ENCODE results near the gene AKR7A3. TPM values are rescaled to one million over a fixed set of nuclear protein-coding genes. Genes with fewer than 3 reads are reported as not detected.

Gene AKR7A3
- total and polyA plus RNA-seq, 2 of the 4 experiments (the other 2 are of a cell fraction), result 0.18 to 0.62 TPM

DNA sequence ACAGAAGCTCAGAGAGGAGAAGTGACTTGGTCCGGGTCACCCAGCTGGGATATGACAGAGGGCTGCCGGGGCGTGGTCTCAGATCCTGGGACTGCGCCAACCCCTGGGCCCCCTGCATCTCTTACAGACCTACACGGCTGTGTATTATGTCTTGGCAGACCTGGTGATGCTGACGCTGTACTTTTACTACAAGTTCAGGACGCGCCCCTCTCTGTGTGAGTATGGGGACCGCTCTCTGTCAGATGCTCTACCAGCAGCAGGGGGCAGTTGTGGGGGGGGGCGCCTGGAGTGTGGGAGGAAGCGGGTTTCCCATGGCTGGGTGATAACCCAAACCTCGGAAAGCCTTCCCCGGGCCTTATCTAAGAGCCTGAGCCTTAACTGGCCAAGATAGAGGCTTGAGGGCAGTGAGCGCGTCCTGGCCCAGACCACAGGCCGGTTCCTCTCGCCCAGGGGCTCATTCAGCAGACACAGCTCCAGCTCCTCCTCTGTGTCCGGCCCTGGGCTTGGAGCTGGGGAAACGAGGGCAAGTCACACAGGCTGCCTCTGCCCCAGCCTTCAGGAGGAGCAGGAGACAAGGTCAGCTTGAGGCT is 36.9 kb upstream of the AKR7A3 start:
- Histone ChIP-seq H3K9ac (ENCODE audit: low read depth, low read length) (no peak overlapping the region), H2BK120ac (ENCODE audit: low read depth, low read length) (no peak overlapping the region), H3K18ac (ENCODE audit: low read depth, low read length) (no peak overlapping the region), H2AK5ac (ENCODE audit: low read depth, low read length) (no peak overlapping the region), H4K91ac (ENCODE audit: insufficient read depth, low read depth, low read length) (no peak overlapping the region), H4K8ac (ENCODE audit: low read depth in 2 of 2, low read length in 2 of 2) (no peak overlapping the region), H3K14ac (replicated peaks; ENCODE audit: low read depth, low read length) (no peak overlapping the region), H2BK15ac (ENCODE audit: low read depth, low read length) (no peak overlapping the region), H3K4me2 (ENCODE audit: low read depth, low read length) (no peak overlapping the region), H4K20me1 (ENCODE audit: insufficient read depth, low read length) (no peaks in the 10 kb centered on the region; the same call in none of the 2 replicates), H4K5ac (ENCODE audit: low read depth, low read length) (no peak overlapping the region), H3K4me1 (ENCODE audit: control insufficient read depth, insufficient read depth, low read length) (no peaks in the 10 kb centered on the region), H3K4me3 (ENCODE audit: insufficient read depth, low read depth, low read length) (no peak overlapping the region), H2BK20ac (ENCODE audit: low read depth, low read length) (no peak overlapping the region), H3K9me3 (ENCODE audit: control insufficient read depth, insufficient read depth, low read length) (no peaks in the 10 kb centered on the region), H3K4ac (ENCODE audit: low read depth, low read length) (no peak overlapping the region), H2AFZ (replicated peaks; ENCODE audit: low read length, poor library complexity) (no peak overlapping the region), H3K79me1 (ENCODE audit: low read depth in 1 of 2, low read length in 2 of 2) (peaks cover 4 to 19% of the 10 kb centered on the region in 2 experiments; a peak in 3 of 4 replicates), H3K27ac (ENCODE audit: insufficient read depth, low read length) (no peak overlapping the region), H3K27me3 (ENCODE audit: control insufficient read depth, insufficient read depth, low read length) (no peaks in the 10 kb centered on the region), H3K56ac (ENCODE audit: extremely low read depth, insufficient read depth, low read length) (no peak overlapping the region), H3K36me3 (ENCODE audit: control insufficient read depth, insufficient read depth, low read length) (peaks cover 58% of the 10 kb centered on the region), H2BK5ac (ENCODE audit: low read depth, low read length, poor library complexity, severe bottlenecking) (no peak overlapping the region), H3K23ac (ENCODE audit: low read depth, low read length) (no peak overlapping the region), H3K9me1 (ENCODE audit: insufficient read depth, low read length) (peaks cover 6% of the 10 kb centered on the region; the same call in 1 of the 2 replicates), H2AK9ac (replicated peaks; ENCODE audit: low read depth, low read length, poor library complexity) (no peak overlapping the region)
- ATAC-seq (ENCODE audit: low read depth) (no peak), DNase-seq (no peak)
- dilution Hi-C loops (cut with HindIII; ENCODE audit: low sequenced_read_pairs, unreplicated experiment), result no loop called here
- intact Hi-C loops (cut with micrococcal nuclease), result no loop called here
- ChIA-PET CTCF (no interaction called here), POLR2A (ENCODE audit: unreplicated experiment) (no interaction called here)
- BruUV-seq (replicated peaks), result no TSS peak
- WGBS, 2 experiments (ENCODE audit: extremely low coverage in 2 of 2, insufficient read length in 1 of 2), result no CpG with 5 or more reads among the region's 19 CpGs
- TF ChIP-seq, protein P1, sequence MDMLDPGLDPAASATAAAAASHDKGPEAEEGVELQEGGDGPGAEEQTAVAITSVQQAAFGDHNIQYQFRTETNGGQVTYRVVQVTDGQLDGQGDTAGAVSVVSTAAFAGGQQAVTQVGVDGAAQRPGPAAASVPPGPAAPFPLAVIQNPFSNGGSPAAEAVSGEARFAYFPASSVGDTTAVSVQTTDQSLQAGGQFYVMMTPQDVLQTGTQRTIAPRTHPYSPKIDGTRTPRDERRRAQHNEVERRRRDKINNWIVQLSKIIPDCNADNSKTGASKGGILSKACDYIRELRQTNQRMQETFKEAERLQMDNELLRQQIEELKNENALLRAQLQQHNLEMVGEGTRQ (IDR thresholded peaks at IDR 0.05; ENCODE audit: low read depth, low read length), result no peak
- TF ChIP-seq BHLHE40 (IDR thresholded peaks at IDR 0.05; ENCODE audit: low read depth, low read length) (no peak), RCOR1 (IDR thresholded peaks at IDR 0.05; ENCODE audit: insufficient replicate concordance, low read length) (no peak), FOS (IDR thresholded peaks at IDR 0.05; ENCODE audit: low read depth, low read length) (no peak), MAFK (IDR thresholded peaks at IDR 0.05; ENCODE audit: low read depth, low read length) (no peak), CHD1 (IDR thresholded peaks at IDR 0.05; ENCODE audit: low read depth, low read length) (no peak), RFX5 (IDR thresholded peaks at IDR 0.05; ENCODE audit: low read depth, low read length) (no peak), SMC3 (IDR thresholded peaks at IDR 0.05; ENCODE audit: low read depth, low read length) (no peak), POLR2A (IDR thresholded peaks at IDR 0.05; ENCODE audit: low read depth, low read length) (no peak), MXI1 (IDR thresholded peaks at IDR 0.05; ENCODE audit: borderline replicate concordance, low read depth, low read length) (no peak), RAD21 (IDR thresholded peaks at IDR 0.05; ENCODE audit: low read length) (no peak), MAZ (IDR thresholded peaks at IDR 0.05; ENCODE audit: borderline replicate concordance, low read depth, low read length) (no peak), NFE2L2 (IDR thresholded peaks at IDR 0.05; ENCODE audit: low read depth, low read length) (no peak), CEBPB (IDR thresholded peaks at IDR 0.05; ENCODE audit: low read depth, low read length) (no peak)
- TF ChIP-seq, protein P2, sequence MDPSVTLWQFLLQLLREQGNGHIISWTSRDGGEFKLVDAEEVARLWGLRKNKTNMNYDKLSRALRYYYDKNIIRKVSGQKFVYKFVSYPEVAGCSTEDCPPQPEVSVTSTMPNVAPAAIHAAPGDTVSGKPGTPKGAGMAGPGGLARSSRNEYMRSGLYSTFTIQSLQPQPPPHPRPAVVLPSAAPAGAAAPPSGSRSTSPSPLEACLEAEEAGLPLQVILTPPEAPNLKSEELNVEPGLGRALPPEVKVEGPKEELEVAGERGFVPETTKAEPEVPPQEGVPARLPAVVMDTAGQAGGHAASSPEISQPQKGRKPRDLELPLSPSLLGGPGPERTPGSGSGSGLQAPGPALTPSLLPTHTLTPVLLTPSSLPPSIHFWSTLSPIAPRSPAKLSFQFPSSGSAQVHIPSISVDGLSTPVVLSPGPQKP (IDR thresholded peaks at IDR 0.05; ENCODE audit: borderline replicate concordance, low read depth, low read length), result no peak
- TF ChIP-seq, protein P3, sequence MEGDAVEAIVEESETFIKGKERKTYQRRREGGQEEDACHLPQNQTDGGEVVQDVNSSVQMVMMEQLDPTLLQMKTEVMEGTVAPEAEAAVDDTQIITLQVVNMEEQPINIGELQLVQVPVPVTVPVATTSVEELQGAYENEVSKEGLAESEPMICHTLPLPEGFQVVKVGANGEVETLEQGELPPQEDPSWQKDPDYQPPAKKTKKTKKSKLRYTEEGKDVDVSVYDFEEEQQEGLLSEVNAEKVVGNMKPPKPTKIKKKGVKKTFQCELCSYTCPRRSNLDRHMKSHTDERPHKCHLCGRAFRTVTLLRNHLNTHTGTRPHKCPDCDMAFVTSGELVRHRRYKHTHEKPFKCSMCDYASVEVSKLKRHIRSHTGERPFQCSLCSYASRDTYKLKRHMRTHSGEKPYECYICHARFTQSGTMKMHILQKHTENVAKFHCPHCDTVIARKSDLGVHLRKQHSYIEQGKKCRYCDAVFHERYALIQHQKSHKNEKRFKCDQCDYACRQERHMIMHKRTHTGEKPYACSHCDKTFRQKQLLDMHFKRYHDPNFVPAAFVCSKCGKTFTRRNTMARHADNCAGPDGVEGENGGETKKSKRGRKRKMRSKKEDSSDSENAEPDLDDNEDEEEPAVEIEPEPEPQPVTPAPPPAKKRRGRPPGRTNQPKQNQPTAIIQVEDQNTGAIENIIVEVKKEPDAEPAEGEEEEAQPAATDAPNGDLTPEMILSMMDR (conservative IDR thresholded peaks at IDR 0.05; ENCODE audit: low read depth, low read length), result no peak
- in situ Hi-C loops (cut with MboI; ENCODE audit: low sequenced_read_pairs), result no loop called here

All from IMR-90 (cell line).